Lung (tissue), 12 donors: ENCODE results near the gene HTR3E. TPM values are rescaled to one million over a fixed set of nuclear protein-coding genes. Genes with fewer than 3 reads are reported as not detected.

Source experiments
- ATAC-seq: fragments of 200-7000 bp; cut with Tn5 transposase; one replicate; pipeline ENCODE4 v1.9.1; 2020; ENCODE audit warnings: moderate number of reproducible peaks; ENCODE audit not compliant: insufficient read depth, low FRiP score
- DNase-seq, 3 donors: peaks; one replicate each; pipeline ENCODE4 v3.0.0-alpha.2; 2013 to 2017
- H3K27ac ChIP-seq, 2 donors: one replicate each; pipeline ENCODE4 v1.5.1; 2013; ENCODE audit warnings: mild to moderate bottlenecking in 2 of 2, moderate library complexity in 2 of 2, control low read depth in 1 of 2, inconsistent platforms in 1 of 2, low read depth in 1 of 2, low read length in 1 of 2
- H3K27me3 ChIP-seq, 3 donors: one replicate each; pipeline ENCODE4 v1.5.1; 2013; ENCODE audit warnings: low read length in 2 of 3; ENCODE audit not compliant: control insufficient read depth in 3 of 3, insufficient read depth in 3 of 3
- H3K36me3 ChIP-seq, 4 donors: one replicate each; pipeline ENCODE4 v1.5.1; 2013; ENCODE audit warnings: low read length in 4 of 4, mild to moderate bottlenecking in 1 of 4, moderate library complexity in 1 of 4; ENCODE audit not compliant: control insufficient read depth in 4 of 4, insufficient read depth in 4 of 4
- H3K4me1 ChIP-seq, 5 donors: one replicate each; pipeline ENCODE4 v1.5.1; 2013; ENCODE audit warnings: low read length in 5 of 5, mild to moderate bottlenecking in 2 of 5, moderate library complexity in 1 of 5; ENCODE audit not compliant: control insufficient read depth in 5 of 5, insufficient read depth in 5 of 5
- H3K4me3 ChIP-seq: one replicate; pipeline ENCODE4 v1.5.1; 2013; ENCODE audit warnings: mild to moderate bottlenecking, control low read depth, moderate library complexity
- H3K9ac ChIP-seq, 2 donors: one replicate each; pipeline ENCODE4 v1.5.1; 2013; ENCODE audit warnings: low read length in 2 of 2, control low read depth in 1 of 2; ENCODE audit not compliant: insufficient read depth in 1 of 2
- H3K9me3 ChIP-seq, 4 donors: one replicate each; pipeline ENCODE4 v1.5.1; 2013; ENCODE audit warnings: low read length in 3 of 4, mild to moderate bottlenecking in 1 of 4, moderate library complexity in 1 of 4; ENCODE audit not compliant: control insufficient read depth in 4 of 4, insufficient read depth in 3 of 4
- WGBS, 2 donors: extraction: QIAGEN DNeasy Blood & Tissue Kit; methylation state at CpG; one replicate each; pipeline ENCODE4 v1.1.7; 2013; 5-methylcytosine and 5-hydroxymethylcytosine counted together
- polyA plus RNA-seq, 2 donors: library from polyadenylated mRNA; stranded (reverse); fragments of 200-250 nt; gene quantifications; one replicate each; pipeline ENCODE4 v1.2.1, GENCODE V29; 2013
- total RNA-seq, 2 donors: library from RNA; depleted of rRNA in 1 of 2; stranded (reverse); fragments of >200 nt in 1 of 2; gene quantifications; one replicate each; pipeline ENCODE4 v1.2.1, GENCODE V29; 2014 to 2021
- TF ChIP-seq, protein P1 (sequence below): IDR thresholded peaks from 2 replicates; pipeline ENCODE4 v1.5.1; 2012; ENCODE audit warnings: mild to moderate bottlenecking; ENCODE audit errors: control extremely low read depth, extremely low read depth
- donor health status: control.
- donor health status: control.
- donor health status: Bipolar disorder and iron deficiency.
- donor health status: healthy.
- donor health status: DM: yes; HTN: yes; CAD: no.

HTR3E gene
- total and polyA plus RNA-seq, 4 donors, result not detected

DNA sequence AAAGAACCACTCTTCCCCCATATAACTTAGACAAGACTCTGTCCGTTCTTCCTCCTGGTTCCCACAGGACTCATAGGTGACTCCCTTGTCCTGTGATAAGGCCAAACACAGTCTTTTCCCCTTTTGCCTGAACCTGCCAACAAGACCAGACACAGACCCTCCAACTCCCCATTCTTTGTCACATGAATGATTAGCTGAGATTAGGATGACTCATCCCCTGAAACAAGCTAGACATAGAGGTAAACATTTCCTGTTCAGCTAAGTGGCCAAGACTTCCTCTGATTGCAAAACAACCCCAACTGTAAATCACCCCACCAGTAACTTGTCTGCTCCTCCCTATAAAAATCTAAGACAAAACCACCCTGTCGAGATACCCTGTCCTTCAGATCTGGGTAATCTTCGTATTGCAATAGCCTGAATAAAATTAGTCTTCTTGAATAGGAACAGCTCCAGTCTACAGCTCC, 11.4 kb upstream of the HTR3E start:
- WGBS, 2 donors, result 52 to 58% methylated on average over 3 of the region's 3 CpGs
- TF ChIP-seq, protein P1, sequence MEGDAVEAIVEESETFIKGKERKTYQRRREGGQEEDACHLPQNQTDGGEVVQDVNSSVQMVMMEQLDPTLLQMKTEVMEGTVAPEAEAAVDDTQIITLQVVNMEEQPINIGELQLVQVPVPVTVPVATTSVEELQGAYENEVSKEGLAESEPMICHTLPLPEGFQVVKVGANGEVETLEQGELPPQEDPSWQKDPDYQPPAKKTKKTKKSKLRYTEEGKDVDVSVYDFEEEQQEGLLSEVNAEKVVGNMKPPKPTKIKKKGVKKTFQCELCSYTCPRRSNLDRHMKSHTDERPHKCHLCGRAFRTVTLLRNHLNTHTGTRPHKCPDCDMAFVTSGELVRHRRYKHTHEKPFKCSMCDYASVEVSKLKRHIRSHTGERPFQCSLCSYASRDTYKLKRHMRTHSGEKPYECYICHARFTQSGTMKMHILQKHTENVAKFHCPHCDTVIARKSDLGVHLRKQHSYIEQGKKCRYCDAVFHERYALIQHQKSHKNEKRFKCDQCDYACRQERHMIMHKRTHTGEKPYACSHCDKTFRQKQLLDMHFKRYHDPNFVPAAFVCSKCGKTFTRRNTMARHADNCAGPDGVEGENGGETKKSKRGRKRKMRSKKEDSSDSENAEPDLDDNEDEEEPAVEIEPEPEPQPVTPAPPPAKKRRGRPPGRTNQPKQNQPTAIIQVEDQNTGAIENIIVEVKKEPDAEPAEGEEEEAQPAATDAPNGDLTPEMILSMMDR, result no peak
- no peak overlapping the region for H3K4me3 ChIP-seq
- peak in 1 of 3 donors; percentile 0 for DNase-seq
- H3K27me3 ChIP-seq, result no peaks in the 10 kb centered on the region
- no peak overlapping the region for H3K9ac ChIP-seq
- H3K36me3 ChIP-seq, result no peaks in the 10 kb centered on the region
- peaks cover 0 to 1% (median 0%) of the 10 kb centered on the region in 5 donors for H3K4me1 ChIP-seq
- no peak for ATAC-seq
- no peak overlapping the region for H3K27ac ChIP-seq
- H3K9me3 ChIP-seq, result peaks cover 0 to 4% (median 0%) of the 10 kb centered on the region in 4 donors

DNA sequence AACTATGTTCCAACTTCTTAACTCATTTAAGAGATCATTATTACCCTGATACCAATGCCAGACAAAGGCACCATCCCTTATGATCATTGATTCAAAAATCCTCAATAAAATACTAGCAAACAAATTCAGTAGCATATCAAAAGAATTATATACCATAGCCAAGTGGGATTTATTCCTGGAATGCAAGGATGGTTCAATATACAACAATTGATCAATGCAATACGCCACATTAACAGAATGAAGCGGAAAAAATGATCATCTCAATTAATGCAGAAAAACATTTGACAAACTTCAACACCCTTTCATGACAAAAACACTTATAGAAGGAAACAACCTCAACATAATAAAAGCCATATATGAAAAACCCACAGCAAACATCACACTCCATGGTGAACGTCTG, 4.7 kb upstream of the HTR3E start:
- no peak for ATAC-seq
- DNase-seq, result no peak
- WGBS, 2 donors, result 96 to 98% methylated on average over 3 of the region's 3 CpGs

DNA sequence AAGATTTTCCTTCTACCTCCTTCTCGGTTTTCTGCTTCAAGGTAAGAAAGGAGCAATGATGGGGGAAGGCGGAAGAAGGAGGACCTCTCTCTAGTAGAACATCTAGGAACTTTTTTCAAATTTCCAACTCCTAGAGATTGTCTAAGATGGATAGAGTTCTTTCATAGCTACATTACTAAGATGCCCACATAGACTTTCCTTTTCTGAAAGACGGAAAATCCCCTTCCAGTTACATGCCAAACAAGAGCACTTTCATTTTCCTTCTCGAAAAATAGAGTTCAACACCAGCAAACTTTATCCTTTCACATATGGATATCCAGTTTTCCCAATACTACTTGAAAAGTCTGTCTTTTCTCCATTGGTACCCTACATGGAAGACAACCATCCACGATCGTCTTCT, 692 bp downstream of the HTR3E start:
- 86 to 90% methylated on average over 6 of the region's 6 CpGs for WGBS, 2 donors
- Histone ChIP-seq H3K9ac (no peak overlapping the region), H3K4me1 (no peaks in the 10 kb centered on the region), H3K4me3 (no peak overlapping the region), H3K36me3 (no peaks in the 10 kb centered on the region), H3K27ac (no peak overlapping the region), H3K9me3 (peaks cover 0 to 5% (median 2%) of the 10 kb centered on the region in 4 donors), H3K27me3 (no peaks in the 10 kb centered on the region)
- DNase-seq (no peak), ATAC-seq (no peak)
- TF ChIP-seq, protein P1, result no peak

More for the DNA sequence above, 4.7 kb upstream of the HTR3E start:
- no peak overlapping the region for H3K27ac ChIP-seq
- TF ChIP-seq, protein P1, result no peak
- peaks cover 0 to 15% (median 5%) of the 10 kb centered on the region in 4 donors for H3K9me3 ChIP-seq
- H3K36me3 ChIP-seq, result no peaks in the 10 kb centered on the region
- no peaks in the 10 kb centered on the region for H3K4me1 ChIP-seq
- H3K9ac ChIP-seq, result no peak overlapping the region
- H3K4me3 ChIP-seq, result no peak overlapping the region
- H3K27me3 ChIP-seq, result no peaks in the 10 kb centered on the region
